ENCODE measurements around the gene ODAD2.

The ODAD2 gene

GRCh38 chr10:27838901-27839300 is 160.0 kb downstream of the ODAD2 start:
- DNase-seq (ENCODE audit: low read depth): no peak

DNA sequence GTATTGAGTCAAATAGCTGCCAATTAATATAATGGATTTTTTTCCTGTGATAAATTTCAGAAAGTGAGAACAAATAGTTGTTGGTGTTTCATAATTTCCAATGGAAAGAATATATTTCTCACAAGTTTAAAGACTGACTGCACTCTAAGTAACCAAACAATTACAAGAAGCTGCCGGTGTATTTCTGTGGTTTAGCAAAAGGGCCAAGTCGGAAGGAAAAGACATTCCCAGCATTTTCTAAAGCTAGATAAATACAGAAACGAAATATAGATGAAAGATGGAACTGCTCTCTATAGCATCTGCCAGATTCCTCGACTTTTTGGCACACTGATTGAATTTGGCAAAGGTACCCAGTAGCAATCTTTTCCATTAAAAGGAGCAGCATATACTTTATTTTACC is 160.5 kb downstream of the ODAD2 start:
- no peak for DNase-seq (ENCODE audit: low read depth)

GRCh38 chr10:27834476-27834875 is 164.4 kb downstream of the ODAD2 start:
- DNase-seq (ENCODE audit: low read depth): no peak

DNA sequence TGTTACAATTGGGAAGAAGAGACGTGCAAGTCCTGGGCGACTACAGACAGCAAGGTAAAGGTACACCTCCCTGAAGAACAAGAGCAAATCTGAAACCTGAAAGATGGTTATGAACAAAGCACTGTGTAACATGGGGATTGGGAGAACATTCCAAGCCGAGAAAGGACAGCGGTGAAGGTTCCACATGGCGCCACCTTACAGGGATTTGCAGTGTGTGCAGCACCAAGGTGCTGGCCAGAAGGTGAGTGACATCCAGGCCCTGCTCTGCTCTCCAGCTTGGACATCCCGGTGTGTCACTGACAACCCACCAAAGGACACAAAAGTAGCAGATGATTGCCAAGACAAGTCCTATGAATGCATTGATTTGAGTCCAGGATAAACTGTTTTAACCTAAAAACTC is 165.1 kb downstream of the ODAD2 start:
- DNase-seq (ENCODE audit: low read depth): no peak

- DNase-seq (ENCODE audit: low read depth): no peak
Measured at GRCh38 chr10:27832826-27833225, 166.1 kb downstream of the ODAD2 start.

GRCh38 chr10:27826369-27826768 is 172.5 kb downstream of the ODAD2 start:
- no peak for DNase-seq (ENCODE audit: low read depth)

- DNase-seq (ENCODE audit: low read depth): no peak
Measured at GRCh38 chr10:27822301-27822700, 176.6 kb downstream of the ODAD2 start.

DNA sequence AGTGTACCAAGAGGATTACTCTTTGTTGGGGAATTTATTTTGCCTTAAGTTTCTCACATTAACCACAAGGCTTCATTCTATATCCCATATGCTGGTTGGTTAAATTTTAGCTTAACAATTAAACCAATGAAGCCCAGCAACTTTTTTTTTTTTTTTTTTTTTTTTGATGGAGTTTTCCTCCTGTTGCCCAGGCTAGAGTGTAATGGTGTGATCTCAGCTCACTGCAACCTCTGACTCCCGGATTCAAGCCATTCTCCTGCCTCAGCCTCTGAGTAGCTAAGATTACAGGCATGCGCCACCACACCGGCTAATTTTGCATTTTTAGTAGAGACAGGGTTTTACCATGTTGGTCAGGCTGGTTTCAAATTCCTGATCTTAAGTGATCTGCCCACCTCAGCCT is 178.2 kb downstream of the ODAD2 start:
- no peak for DNase-seq (ENCODE audit: low read depth)

GRCh38 chr10:27819781-27820531 is 178.9 kb downstream of the ODAD2 start:
- DNase-seq (ENCODE audit: low read depth): peak; percentile 69

GRCh38 chr10:27816320-27816719 is 182.6 kb downstream of the ODAD2 start:
- no peak for DNase-seq (ENCODE audit: low read depth)

DNA sequence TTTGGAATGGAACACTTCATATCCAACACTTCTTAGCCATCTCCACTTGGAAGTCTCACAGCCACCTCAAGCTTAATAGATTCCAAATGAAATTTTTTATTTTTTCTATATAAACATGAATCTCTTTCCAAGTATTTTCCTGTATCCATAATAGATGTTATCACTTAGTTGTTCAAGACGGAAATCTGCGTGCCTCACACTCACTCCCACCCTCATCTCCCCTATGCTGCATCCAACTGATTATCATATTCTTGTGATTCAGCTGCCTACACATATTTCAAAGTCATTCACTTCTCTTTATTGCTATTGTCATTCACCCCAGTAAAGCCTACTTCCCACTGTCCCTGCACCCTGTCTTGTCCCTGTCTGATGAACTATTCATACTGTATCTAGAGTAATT is 183.0 kb downstream of the ODAD2 start:
- DNase-seq (ENCODE audit: low read depth): no peak

DNA sequence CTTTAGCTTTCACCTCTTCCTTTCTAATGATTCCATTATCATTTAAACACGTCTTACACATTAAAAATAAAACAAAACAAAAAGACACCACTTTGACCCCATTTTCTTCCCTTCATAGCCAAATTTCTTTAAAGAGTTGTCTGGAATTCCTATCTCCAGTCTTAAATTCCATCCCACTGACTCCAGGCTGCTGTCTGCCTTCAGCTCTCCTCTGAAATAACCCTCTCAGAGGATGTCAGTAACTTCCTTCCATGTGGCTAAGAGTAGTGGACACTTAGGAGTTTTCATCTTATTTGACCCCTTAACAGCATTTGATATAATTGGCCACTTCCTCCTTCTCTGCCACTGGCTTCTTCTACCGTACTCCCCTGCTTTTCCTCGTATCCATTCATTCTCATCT is 183.6 kb downstream of the ODAD2 start:
- no peak for DNase-seq (ENCODE audit: low read depth)

GRCh38 chr10:27805180-27805579 is 193.7 kb downstream of the ODAD2 start:
- DNase-seq (ENCODE audit: low read depth): no peak

GRCh38 chr10:27804136-27804535 is 194.7 kb downstream of the ODAD2 start:
- DNase-seq (ENCODE audit: low read depth): no peak

- no peak for DNase-seq (ENCODE audit: low read depth)
Measured at GRCh38 chr10:27801171-27801785, 197.6 kb downstream of the ODAD2 start.

- DNase-seq (ENCODE audit: low read depth): no peak
Measured at GRCh38 chr10:27799046-27799445, 199.8 kb downstream of the ODAD2 start.

DNA sequence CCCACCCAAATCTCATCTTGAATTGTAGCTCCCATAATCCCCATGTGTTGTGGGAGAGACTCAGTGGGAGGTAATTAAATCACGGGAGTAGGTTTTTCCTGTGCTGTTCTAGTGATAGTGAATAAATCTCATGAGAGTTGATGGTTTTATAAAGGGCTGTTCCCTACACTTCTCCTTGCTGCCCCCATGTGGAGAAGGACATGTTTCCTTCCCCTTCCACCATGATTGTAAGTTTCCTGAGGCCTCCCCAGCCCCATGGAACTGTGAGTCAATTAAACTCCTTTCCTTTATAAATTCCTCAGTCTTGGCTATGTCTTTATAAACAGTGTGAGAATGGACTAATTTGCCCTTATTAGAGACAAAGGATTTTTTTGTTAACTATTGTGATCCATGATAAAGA is 204.7 kb downstream of the ODAD2 start:
- DNase-seq (ENCODE audit: low read depth): no peak

DNA sequence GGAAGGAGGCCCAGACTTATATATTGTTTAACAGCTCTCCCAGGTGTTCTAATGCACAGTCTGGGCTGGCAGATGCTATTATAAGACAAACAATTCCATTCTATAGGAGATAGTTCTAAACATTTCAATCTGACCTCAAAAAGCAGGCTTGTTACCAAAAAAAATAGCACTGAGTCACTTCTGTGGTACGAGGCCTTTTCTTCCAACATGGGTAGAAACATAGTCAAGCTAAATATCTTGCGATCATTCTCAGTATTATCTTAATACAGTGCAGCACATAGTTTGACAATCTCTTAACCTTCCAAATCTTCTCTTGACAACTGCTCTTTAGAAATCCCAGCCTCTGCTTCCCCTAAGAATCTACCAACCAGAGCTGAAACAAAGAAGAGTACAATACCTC is 206.7 kb downstream of the ODAD2 start:
- no peak for DNase-seq (ENCODE audit: low read depth)

DNA sequence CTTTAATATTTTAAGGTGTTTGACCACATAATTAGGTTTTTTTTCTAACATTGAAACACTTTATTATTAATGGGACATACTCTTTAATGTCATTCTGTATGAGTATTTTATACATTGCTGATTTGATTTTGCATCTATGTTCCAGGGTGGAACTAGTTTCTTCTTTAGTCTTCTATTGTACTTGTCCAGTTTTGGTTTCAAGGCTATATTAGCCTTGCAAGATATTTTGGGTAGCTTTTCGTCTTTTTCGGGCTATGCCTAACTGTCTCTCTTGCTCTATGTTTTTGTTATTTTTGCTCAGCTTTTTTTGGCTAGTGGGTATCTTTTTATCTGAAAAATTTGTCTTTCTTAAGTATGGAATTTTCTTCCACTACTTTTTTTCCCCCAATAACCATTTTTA is 214.6 kb downstream of the ODAD2 start:
- no peak for DNase-seq (ENCODE audit: low read depth)

- DNase-seq (ENCODE audit: low read depth): peak; percentile 27
Measured at GRCh38 chr10:27783660-27784059, 215.2 kb downstream of the ODAD2 start.

- DNase-seq (ENCODE audit: low read depth): no peak
Measured at GRCh38 chr10:27779462-27780015, 219.3 kb downstream of the ODAD2 start.

DNA sequence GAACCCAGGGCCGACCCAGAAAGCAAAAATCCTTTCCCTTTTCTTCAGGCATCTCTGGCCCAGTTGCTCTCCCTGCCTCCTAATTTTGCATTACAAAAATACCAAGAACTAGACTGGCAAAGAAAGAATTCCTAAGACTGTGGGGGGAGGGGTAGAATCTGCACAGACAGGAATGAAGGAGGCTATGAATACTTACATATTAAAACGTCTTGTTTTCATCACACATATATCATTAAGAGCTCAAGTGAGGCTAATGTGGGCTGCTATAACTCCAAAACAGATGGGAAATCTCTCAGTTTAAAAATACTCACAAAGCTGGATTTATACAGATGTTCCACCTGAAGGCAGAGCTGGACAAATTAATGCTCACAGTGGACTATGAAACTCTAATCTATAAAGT is 224.0 kb downstream of the ODAD2 start:
- no peak for DNase-seq (ENCODE audit: low read depth)

DNA sequence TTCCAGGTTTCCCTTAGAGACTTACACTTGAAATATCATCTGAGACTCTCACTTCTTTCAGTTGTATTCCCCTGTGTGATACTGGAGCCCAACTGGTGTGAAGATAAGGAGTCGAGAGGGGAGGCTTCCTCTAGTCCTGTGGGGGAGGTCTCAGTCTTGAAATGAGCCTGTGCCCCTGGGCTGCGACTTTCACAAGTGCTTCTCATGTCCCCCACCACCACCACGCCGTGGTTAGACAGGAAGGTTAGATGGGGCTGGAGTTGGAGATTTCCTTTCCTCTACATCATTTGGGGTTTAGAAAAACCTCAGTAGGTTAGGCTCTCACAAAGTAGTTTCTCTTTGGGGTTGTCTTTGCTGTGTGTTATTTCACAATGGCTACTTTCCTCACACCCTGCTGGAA is 227.6 kb downstream of the ODAD2 start:
- no peak for DNase-seq (ENCODE audit: low read depth)

GRCh38 chr10:27770181-27770580 is 228.7 kb downstream of the ODAD2 start:
- no peak for DNase-seq (ENCODE audit: low read depth)

Data from amniotic epithelial cell (primary cell).